H9 (cell line): ENCODE results near the gene ATRX. TPM values are rescaled to one million over a fixed set of nuclear protein-coding genes. Genes with fewer than 3 reads are reported as not detected.

ENCODE experiments used
- DNase-seq: peaks from one replicate; pipeline ENCODE4 v3.0.0-alpha.2; 2017
- H2AFZ ChIP-seq: one replicate; pipeline ENCODE4 v1.6.1; 2013; ENCODE audit warnings: mild to moderate bottlenecking, low read length, control low read depth, moderate library complexity
- H2AK5ac ChIP-seq: 2 replicates; pipeline ENCODE4 v1.6.1; 2013; ENCODE audit warnings: low read length, control low read depth, mixed read lengths; ENCODE audit not compliant: insufficient read length
- H2BK120ac ChIP-seq: one replicate; pipeline ENCODE4 v1.6.1; 2013; ENCODE audit warnings: low read depth, mild to moderate bottlenecking, low read length, control low read depth, inconsistent platforms; ENCODE audit not compliant: poor library complexity, severe bottlenecking
- H2BK12ac ChIP-seq: 2 replicates; pipeline ENCODE4 v1.6.1; 2013; ENCODE audit warnings: low read length, control low read depth, mixed read lengths, low read depth; ENCODE audit not compliant: insufficient read length
- H2BK15ac ChIP-seq: 2 replicates; pipeline ENCODE4 v1.6.1; 2013; ENCODE audit warnings: low read depth, low read length, control low read depth
- H2BK20ac ChIP-seq: one replicate; pipeline ENCODE4 v1.6.1; 2013; ENCODE audit warnings: low read depth, mild to moderate bottlenecking, low read length, control low read depth, inconsistent platforms; ENCODE audit not compliant: poor library complexity, severe bottlenecking
- H2BK5ac ChIP-seq: 2 replicates; pipeline ENCODE4 v1.6.1; 2013; ENCODE audit warnings: low read length, control low read depth, mixed read lengths; ENCODE audit not compliant: insufficient read length
- H3K14ac ChIP-seq: 2 replicates; pipeline ENCODE4 v1.6.1; 2013; ENCODE audit warnings: low read length, control low read depth; ENCODE audit not compliant: insufficient read depth
- H3K18ac ChIP-seq: 2 replicates; pipeline ENCODE4 v1.6.1; 2013; ENCODE audit warnings: low read depth, mild to moderate bottlenecking, mixed read lengths, low read length, control low read depth; ENCODE audit not compliant: insufficient read length
- H3K23ac ChIP-seq: 2 replicates; pipeline ENCODE4 v1.6.1; 2013; ENCODE audit warnings: low read length, control low read depth, mixed read lengths, low read depth; ENCODE audit not compliant: insufficient read length
- H3K23me2 ChIP-seq: 2 replicates; pipeline ENCODE4 v1.6.1; 2013; ENCODE audit warnings: low read depth, mild to moderate bottlenecking, mixed read lengths, low read length, control low read depth; ENCODE audit not compliant: insufficient read length, poor library complexity, severe bottlenecking
- H3K27ac ChIP-seq: 2 replicates; pipeline ENCODE4 v1.5.1; 2013; ENCODE audit warnings: low read length, control low read depth, mixed read lengths, low read depth; ENCODE audit not compliant: insufficient read length
- H3K27me3 ChIP-seq: 2 replicates; pipeline ENCODE4 v1.6.1; 2013; ENCODE audit warnings: low read length, control low read depth, inconsistent platforms; ENCODE audit not compliant: insufficient read depth
- H3K4ac ChIP-seq: 2 replicates; pipeline ENCODE4 v1.6.1; 2013; ENCODE audit warnings: low read depth, mild to moderate bottlenecking, control low read depth, inconsistent platforms, low read length, moderate library complexity
- H3K4me1 ChIP-seq: 2 replicates; pipeline ENCODE4 v1.6.1; 2013; ENCODE audit warnings: low read length, control low read depth, inconsistent platforms; ENCODE audit not compliant: insufficient read depth
- H3K4me2 ChIP-seq: 2 replicates; pipeline ENCODE4 v1.6.1; 2013; ENCODE audit warnings: low read length, control low read depth, mixed read lengths; ENCODE audit not compliant: insufficient read length, insufficient read depth
- H3K56ac ChIP-seq: 2 replicates; pipeline ENCODE4 v1.6.1; 2013; ENCODE audit warnings: low read depth, mild to moderate bottlenecking, mixed read lengths, low read length, control low read depth; ENCODE audit not compliant: insufficient read length
- H3K79me1 ChIP-seq: 2 replicates; pipeline ENCODE4 v1.6.1; 2013; ENCODE audit warnings: low read depth, mild to moderate bottlenecking, moderate library complexity, low read length, control low read depth, inconsistent platforms; ENCODE audit not compliant: insufficient read depth, poor library complexity, severe bottlenecking
- H3K79me2 ChIP-seq: 2 replicates; pipeline ENCODE4 v1.6.1; 2013; ENCODE audit warnings: low read length, control low read depth, inconsistent platforms; ENCODE audit not compliant: insufficient read depth
- H3K9ac ChIP-seq: 2 replicates; pipeline ENCODE4 v1.6.1; 2013; ENCODE audit warnings: low read length, control low read depth, mixed read lengths; ENCODE audit not compliant: insufficient read length; ENCODE audit errors: extremely low read depth
- H3K9me3 ChIP-seq: one replicate; pipeline ENCODE4 v1.6.1; 2013; ENCODE audit warnings: low read depth, low read length, inconsistent platforms; ENCODE audit not compliant: control insufficient read depth
- H3T11ph ChIP-seq: one replicate; pipeline ENCODE4 v1.6.1; 2013; ENCODE audit warnings: mild to moderate bottlenecking, low read length, control low read depth, inconsistent platforms
- H4K20me1 ChIP-seq: one replicate; pipeline ENCODE4 v1.6.1; 2013; ENCODE audit not compliant: control insufficient read depth, insufficient read length, insufficient read depth
- H4K5ac ChIP-seq: 2 replicates; pipeline ENCODE4 v1.6.1; 2013; ENCODE audit warnings: low read depth, mild to moderate bottlenecking, mixed read lengths, low read length, control low read depth; ENCODE audit not compliant: insufficient read length
- H4K8ac ChIP-seq: replicated peaks from 2 replicates; pipeline ENCODE4 v1.6.1; 2013; ENCODE audit warnings: low read length, control low read depth, mixed read lengths, low read depth; ENCODE audit not compliant: insufficient read length
- H4K91ac ChIP-seq: 2 replicates; pipeline ENCODE4 v1.6.1; 2013; ENCODE audit warnings: low read depth, mild to moderate bottlenecking, moderate library complexity, mixed read lengths, low read length, control low read depth; ENCODE audit not compliant: insufficient read length
- H3K27ac Mint-ChIP-seq, 3 experiments: 2 replicates in 2 of 3; 3 replicates in 1 of 3; pipeline ENCODE4 v1.8.0; 2020 to 2021; ENCODE audit warnings: mixed read lengths in 3 of 3, mild to moderate bottlenecking in 1 of 3, moderate library complexity in 1 of 3
- H3K27me3 Mint-ChIP-seq: 2 replicates; pipeline ENCODE4 v1.8.0; 2021; ENCODE audit warnings: low read depth, mild to moderate bottlenecking, moderate library complexity, mixed read lengths
- H3K36me3 Mint-ChIP-seq, 3 experiments: 2 replicates in 2 of 3; 3 replicates in 1 of 3; pipeline ENCODE4 v1.8.0; 2020 to 2021; ENCODE audit warnings: low read depth in 3 of 3, mixed read lengths in 3 of 3; ENCODE audit not compliant: insufficient read depth in 1 of 3
- H3K4me1 Mint-ChIP-seq, 2 experiments: 2 replicates each; pipeline ENCODE4 v1.8.0; 2020; ENCODE audit warnings: mixed read lengths in 2 of 2
- H3K4me3 Mint-ChIP-seq, 2 experiments: 2 replicates in 1 of 2; 3 replicates in 1 of 2; pipeline ENCODE4 v1.8.0; 2020 to 2021; ENCODE audit warnings: mild to moderate bottlenecking in 2 of 2, mixed read lengths in 2 of 2, moderate library complexity in 1 of 2
- H3K9me3 Mint-ChIP-seq, 2 experiments: 2 replicates in 1 of 2; 3 replicates in 1 of 2; pipeline ENCODE4 v1.8.0; 2020; ENCODE audit warnings: mild to moderate bottlenecking in 2 of 2, mixed read lengths in 2 of 2, moderate library complexity in 1 of 2
- CTCF ChIP-seq: fragments of 200-600 bp; sonication (generic); conservative IDR thresholded peaks from 3 replicates; pipeline ENCODE4 v1.8.0; 2021; ENCODE audit warnings: antibody characterized with exemption, mild to moderate bottlenecking
- WGBS: extraction: QIAGEN DNeasy Blood & Tissue Kit; methylation state at CpG from one replicate; pipeline ENCODE4 v1.1.7; 2013; ENCODE audit warnings: missing lambda C conversion rate, low lambda C conversion rate, mixed read lengths; ENCODE audit not compliant: insufficient read length; ENCODE audit errors: extremely low coverage; 5-methylcytosine and 5-hydroxymethylcytosine counted together
- total RNA-seq: library from RNA; stranded (reverse); gene quantifications from 2 replicates; pipeline ENCODE4 v1.2.1, GENCODE V29; 2021

ATRX gene
- total RNA-seq, 1 experiment from 2014 or later: 76.0 TPM

DNA sequence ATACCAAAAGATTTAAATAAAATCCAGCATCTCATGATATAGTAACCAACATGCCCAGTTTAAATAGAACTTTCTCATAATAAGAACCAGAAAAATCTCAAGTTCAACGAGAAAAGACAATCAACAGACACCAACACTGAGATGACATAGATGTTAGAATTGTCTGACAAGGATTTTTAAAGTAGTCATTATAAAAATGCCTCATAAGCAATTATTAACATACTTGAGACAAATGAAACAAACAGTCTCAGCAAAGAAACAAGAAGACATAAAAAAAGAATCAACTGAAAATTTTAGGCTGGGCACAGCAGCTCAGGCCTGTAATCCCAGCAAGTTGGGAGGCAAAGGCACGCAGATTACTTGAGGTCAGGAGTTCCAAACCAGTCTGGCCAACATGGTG is 220.7 kb downstream of the ATRX start:
- no peak overlapping the region for H3K27ac ChIP-seq
- H3K4ac ChIP-seq: no peak overlapping the region
- no peak overlapping the region for H3K14ac ChIP-seq
- Mint-ChIP-seq H3K4me1 (no peaks in the 10 kb centered on the region), H3K9me3 (peaks cover 59 to 70% of the 10 kb centered on the region in 2 experiments), H3K4me3 (no peak overlapping the region), H3K36me3 (peaks cover 20 to 41% (median 26%) of the 10 kb centered on the region in 3 experiments), H3K27me3 (no peaks in the 10 kb centered on the region), H3K27ac (no peak overlapping the region)
- H3T11ph ChIP-seq: no peak overlapping the region
- WGBS: no CpG with 5 or more reads among the region's 2 CpGs
- no peak overlapping the region for H2BK15ac ChIP-seq
- H3K27me3 ChIP-seq: no peaks in the 10 kb centered on the region
- H3K18ac ChIP-seq: no peak overlapping the region
- H3K56ac ChIP-seq: no peak overlapping the region
- no peak overlapping the region for H3K9ac ChIP-seq
- no peak overlapping the region for H3K4me2 ChIP-seq
- H4K8ac ChIP-seq: no peak overlapping the region
- H4K5ac ChIP-seq: no peak overlapping the region
- no peak for TF ChIP-seq CTCF
- peaks cover 13% of the 10 kb centered on the region for H3K9me3 ChIP-seq
- H3K23me2 ChIP-seq: no peaks in the 10 kb centered on the region
- no peak overlapping the region for H2BK20ac ChIP-seq
- no peak overlapping the region for H2AK5ac ChIP-seq
- no peak for DNase-seq
- H4K20me1 ChIP-seq: no peaks in the 10 kb centered on the region
- no peak overlapping the region for H2BK120ac ChIP-seq
- H3K79me2 ChIP-seq: no peaks in the 10 kb centered on the region
- no peaks in the 10 kb centered on the region for H3K4me1 ChIP-seq
- H2BK12ac ChIP-seq: no peak overlapping the region
- H3K23ac ChIP-seq: no peak overlapping the region
- no peaks in the 10 kb centered on the region for H3K79me1 ChIP-seq
- H2AFZ ChIP-seq: no peak overlapping the region
- no peak overlapping the region for H2BK5ac ChIP-seq
- H4K91ac ChIP-seq: no peak overlapping the region
